A549 (cell line): ENCODE results near the gene NIM1K. TPM values are rescaled to one million over a fixed set of nuclear protein-coding genes. Genes with fewer than 3 reads are reported as not detected.

Experiments
- ATAC-seq, 2 experiments: fragments of 200-7000 bp in 1 of 2; fragments of >200 bp in 1 of 2; cut with Nextera tagmentation in 1 of 2; cut with Tn5 transposase in 1 of 2; 3 replicates each; pipeline versions ENCODE4 v1.8.0 to v1.9.1; 2018 to 2020; ENCODE audit warnings: mild to moderate bottlenecking in 1 of 2, moderate library complexity in 1 of 2
- CTCF ChIA-PET: fragments of 300-600 bp; sonication (Branson Sonifier 250); formaldehyde crosslinking; extraction: SDS; loops from one replicate; lab custom pipeline; 2021; ENCODE audit warnings: antibody characterized with exemption, inconsistent platforms; lab: Yijun Ruan, JAX
- POLR2A ChIA-PET: fragments of 350-600 bp; formaldehyde crosslinking; extraction: SDS; loops from one replicate; lab custom pipeline; 2021; ENCODE audit warnings: antibody characterized with exemption, inconsistent platforms; lab: Yijun Ruan, JAX
- DNase-seq, 2 experiments: peaks; one replicate each; pipeline versions ENCODE4 v3.0.0 to v3.0.0-alpha.2; 2011 to 2016; ENCODE audit warnings: low read depth in 1 of 2, low spot score in 1 of 2
- FAIRE-seq: peaks from 2 replicates; lab custom pipeline; 2011; peaks lifted over from hg19 to GRCh38; lab: Jason Lieb, UNC
- H3K27ac ChIP-seq, 2 experiments: fragments of >200 bp; sonication (Bioruptor Twin); formaldehyde crosslinking; 3 replicates each; pipeline ENCODE4 v1.5.1; 2016 to 2017
- H3K4me1 ChIP-seq: fragments of >200 bp; sonication (Bioruptor Twin); formaldehyde crosslinking; 3 replicates; pipeline ENCODE4 v1.6.1; 2016
- H3K4me2 ChIP-seq: fragments of >200 bp; sonication (Bioruptor Twin); formaldehyde crosslinking; 3 replicates; pipeline ENCODE4 v1.6.1; 2016
- H3K4me3 ChIP-seq: fragments of >200 bp; sonication (Bioruptor Twin); formaldehyde crosslinking; 3 replicates; pipeline ENCODE4 v1.5.1; 2016
- H3K9me3 ChIP-seq: fragments of >200 bp; sonication (Bioruptor Twin); formaldehyde crosslinking; 3 replicates; pipeline ENCODE4 v1.6.1; 2016
- ATOH8 ChIP-seq: fragments of 250-450 bp; sonication (Bioruptor Pico); IDR thresholded peaks from 2 replicates; pipeline ENCODE4 v1.5.0; 2020; ENCODE audit warnings: low read depth, mild to moderate bottlenecking, moderate library complexity
- BHLHE40 ChIP-seq: IDR thresholded peaks from 2 replicates; pipeline ENCODE4 v1.6.1; 2012; ENCODE audit warnings: low read depth, low read length, inconsistent platforms
- CBX2 ChIP-seq: fragments of 200-600 bp; sonication (generic); IDR thresholded peaks from 2 replicates; pipeline ENCODE4 v1.6.1; 2016; ENCODE audit warnings: low read depth, mild to moderate bottlenecking, borderline replicate concordance
- CBX8 ChIP-seq: fragments of 200-600 bp; sonication (generic); IDR thresholded peaks from 2 replicates; pipeline ENCODE4 v1.6.1; 2016
- CTCF ChIP-seq: fragments of >200 bp; sonication (Bioruptor Twin); formaldehyde crosslinking; IDR thresholded peaks from 3 replicates; pipeline ENCODE4 v1.5.1; 2016
- FOSB ChIP-seq: fragments of 250-450 bp; sonication (Bioruptor Pico); IDR thresholded peaks from 2 replicates; pipeline ENCODE4 v1.5.0; 2020; ENCODE audit warnings: mild to moderate bottlenecking, moderate library complexity
- FOSL2 ChIP-seq, 2 experiments: fragments of 450-650 bp in 1 of 2; fragments of >200 bp in 1 of 2; sonication (Bioruptor Twin) in 1 of 2; formaldehyde crosslinking; IDR thresholded peaks; 2 replicates each; pipeline versions ENCODE4 v1.5.0 to v1.6.1; 2016 to 2020; ENCODE audit warnings: mild to moderate bottlenecking in 1 of 2, moderate library complexity in 1 of 2
- HMGXB4 ChIP-seq: fragments of 250-450 bp; sonication (Bioruptor Pico); IDR thresholded peaks from 2 replicates; pipeline ENCODE4 v1.5.0; 2021; ENCODE audit warnings: mild to moderate bottlenecking, moderate library complexity, borderline replicate concordance
- JUNB ChIP-seq: fragments of >200 bp; sonication (Bioruptor Twin); formaldehyde crosslinking; IDR thresholded peaks from 2 replicates; pipeline ENCODE4 v1.6.1; 2016
- KDM1A ChIP-seq: fragments of 200-600 bp; sonication (generic); IDR thresholded peaks from 2 replicates; pipeline ENCODE4 v1.6.1; 2016; ENCODE audit warnings: low read depth, mild to moderate bottlenecking
- KDM5A ChIP-seq: fragments of 200-600 bp; sonication (generic); IDR thresholded peaks from 2 replicates; pipeline ENCODE4 v1.6.1; 2016; ENCODE audit warnings: antibody characterized with exemption, mild to moderate bottlenecking
- NFE2L2 ChIP-seq: fragments of 150-350 bp; conservative IDR thresholded peaks from 2 replicates; pipeline ENCODE4 v1.6.1; 2014; ENCODE audit warnings: low read length
- PBX3 ChIP-seq: IDR thresholded peaks from 2 replicates; pipeline ENCODE4 v1.6.1; 2012
- TP53 ChIP-seq: fragments of 250-450 bp; sonication (Bioruptor Pico); IDR thresholded peaks from 2 replicates; pipeline ENCODE4 v1.5.0; 2021; ENCODE audit warnings: mild to moderate bottlenecking, moderate library complexity
- ZSCAN20 ChIP-seq: fragments of 250-450 bp; sonication (Bioruptor Pico); IDR thresholded peaks from 2 replicates; pipeline ENCODE4 v1.8.0; 2022; ENCODE audit warnings: mild to moderate bottlenecking, moderate library complexity
- WGBS: methylation state at CpG from one replicate; pipeline ENCODE4 v1.1.6; 2017; ENCODE audit errors: missing lambda C conversion rate; 5-methylcytosine and 5-hydroxymethylcytosine counted together
- polyA plus RNA-seq, 4 experiments: library from polyadenylated mRNA; depleted of rRNA in 3 of 4; stranded (reverse); fragments of >200 nt; fragmentation: RNase III in 1 of 4; extraction: RNeasy Plus Mini Kit Qiagen cat#74134 plus additional on column Dnase treatment in 1 of 4; gene quantifications; 2 replicates in 3 of 4; 3 replicates in 1 of 4; pipeline ENCODE4 v1.2.3, GENCODE V29; 2011 to 2017
- TF ChIP-seq, protein P1 (sequence below): fragments of >200 bp; sonication (Bioruptor Twin); formaldehyde crosslinking; IDR thresholded peaks from 3 replicates; pipeline ENCODE4 v1.6.1; 2016

NIM1K gene
- polyA plus RNA-seq, 2 of the 4 experiments (the other 2 are of a cell fraction), result 0.06 to 0.23 TPM

DNA sequence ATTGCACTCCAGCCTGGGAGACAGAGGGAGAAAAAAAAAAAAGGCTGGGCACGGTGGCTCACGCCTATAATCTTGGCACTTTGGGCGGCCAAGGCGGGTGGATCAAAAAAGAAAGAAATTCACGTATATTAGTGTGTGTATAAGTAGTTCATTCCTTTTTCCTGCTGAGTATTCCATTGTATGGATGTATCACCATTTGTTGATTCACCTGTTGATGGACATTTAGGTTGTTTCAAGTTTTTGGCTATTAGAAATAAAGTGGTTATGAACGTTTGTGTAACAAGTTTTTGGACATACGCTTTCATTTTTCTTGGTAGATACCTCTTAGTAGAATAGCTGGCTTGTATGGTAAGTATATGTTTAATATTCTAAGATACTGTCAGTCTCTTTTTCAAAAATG is 42.8 kb upstream of the NIM1K start:
- no peak overlapping the region for H3K27ac ChIP-seq
- CTCF ChIA-PET, result interaction anchor here (0.6 to 1.2 kb wide), 3 partner anchors 18 to 207 kb away, joined by 3 to 8 read pairs (median 3); no protein-coding TSS in a partner anchor
- FAIRE-seq, result no peak
- H3K4me2 ChIP-seq, result no peak overlapping the region
- no peaks in the 10 kb centered on the region for H3K4me1 ChIP-seq
- H3K4me3 ChIP-seq, result no peak overlapping the region
- 79% methylated on average over 7 of the region's 7 CpGs for WGBS
- no peak for ATAC-seq
- H3K9me3 ChIP-seq, result no peaks in the 10 kb centered on the region
- no peak for DNase-seq
- POLR2A ChIA-PET, result no interaction called here
- TF ChIP-seq BHLHE40 (no peak), TP53 (no peak), NFE2L2 (no peak), CBX2 (no peak)

GRCh38 chr5:43150075-43150474 is 42.0 kb upstream of the NIM1K start:
- 86% methylated on average over 2 of the region's 2 CpGs for WGBS
- Histone ChIP-seq H3K9me3 (no peaks in the 10 kb centered on the region), H3K4me1 (no peaks in the 10 kb centered on the region), H3K4me3 (no peak overlapping the region), H3K4me2 (no peak overlapping the region), H3K27ac (no peak overlapping the region)
- ChIA-PET CTCF (interaction anchor here (0.8 to 1.6 kb wide), 3 partner anchors 15 to 240 kb away, joined by 3 to 8 read pairs (median 3); no protein-coding TSS in a partner anchor), POLR2A (no interaction called here)
- TF ChIP-seq JUNB, result no peak
- TF ChIP-seq CTCF, result no peak
- TF ChIP-seq HMGXB4 (CRISPR knock-in tag), result no peak
- no peak for TF ChIP-seq BHLHE40
- no peak for TF ChIP-seq ATOH8 (CRISPR knock-in tag)
- TF ChIP-seq FOSB (CRISPR knock-in tag), result no peak
- no peak for TF ChIP-seq CBX8
- no peak for TF ChIP-seq FOSL2 (IDR thresholded peaks at IDR 0.05)
- no peak for TF ChIP-seq FOSL2 (CRISPR knock-in tag; IDR thresholded peaks at IDR 0.05)
- TF ChIP-seq KDM5A, result no peak
- no peak for TF ChIP-seq CBX2
- no peak for TF ChIP-seq NFE2L2
- no peak for TF ChIP-seq PBX3
- TF ChIP-seq, protein P1, sequence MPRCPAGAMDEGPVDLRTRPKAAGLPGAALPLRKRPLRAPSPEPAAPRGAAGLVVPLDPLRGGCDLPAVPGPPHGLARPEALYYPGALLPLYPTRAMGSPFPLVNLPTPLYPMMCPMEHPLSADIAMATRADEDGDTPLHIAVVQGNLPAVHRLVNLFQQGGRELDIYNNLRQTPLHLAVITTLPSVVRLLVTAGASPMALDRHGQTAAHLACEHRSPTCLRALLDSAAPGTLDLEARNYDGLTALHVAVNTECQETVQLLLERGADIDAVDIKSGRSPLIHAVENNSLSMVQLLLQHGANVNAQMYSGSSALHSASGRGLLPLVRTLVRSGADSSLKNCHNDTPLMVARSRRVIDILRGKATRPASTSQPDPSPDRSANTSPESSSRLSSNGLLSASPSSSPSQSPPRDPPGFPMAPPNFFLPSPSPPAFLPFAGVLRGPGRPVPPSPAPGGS, result no peak
- TF ChIP-seq ZSCAN20 (CRISPR knock-in tag), result no peak
- no peak for TF ChIP-seq KDM1A
- no peak for FAIRE-seq
- no peak for ATAC-seq
- no peak for DNase-seq
